H9 (cell line): ENCODE measurements around the gene CHPF2. TPM values are rescaled to one million over a fixed set of nuclear protein-coding genes. Genes with fewer than 3 reads are reported as not detected.

Experiments
- DNase-seq: peaks from one replicate; pipeline ENCODE4 v3.0.0-alpha.2; 2017
- H2AFZ ChIP-seq: one replicate; pipeline ENCODE4 v1.6.1; 2013; ENCODE audit warnings: mild to moderate bottlenecking, low read length, control low read depth, moderate library complexity
- H2AK5ac ChIP-seq: 2 replicates; pipeline ENCODE4 v1.6.1; 2013; ENCODE audit warnings: low read length, control low read depth, mixed read lengths; ENCODE audit not compliant: insufficient read length
- H2BK120ac ChIP-seq: one replicate; pipeline ENCODE4 v1.6.1; 2013; ENCODE audit warnings: low read depth, mild to moderate bottlenecking, low read length, control low read depth, inconsistent platforms; ENCODE audit not compliant: poor library complexity, severe bottlenecking
- H2BK12ac ChIP-seq: 2 replicates; pipeline ENCODE4 v1.6.1; 2013; ENCODE audit warnings: low read length, control low read depth, mixed read lengths, low read depth; ENCODE audit not compliant: insufficient read length
- H2BK15ac ChIP-seq: 2 replicates; pipeline ENCODE4 v1.6.1; 2013; ENCODE audit warnings: low read depth, low read length, control low read depth
- H2BK20ac ChIP-seq: one replicate; pipeline ENCODE4 v1.6.1; 2013; ENCODE audit warnings: low read depth, mild to moderate bottlenecking, low read length, control low read depth, inconsistent platforms; ENCODE audit not compliant: poor library complexity, severe bottlenecking
- H2BK5ac ChIP-seq: 2 replicates; pipeline ENCODE4 v1.6.1; 2013; ENCODE audit warnings: low read length, control low read depth, mixed read lengths; ENCODE audit not compliant: insufficient read length
- H3K14ac ChIP-seq: 2 replicates; pipeline ENCODE4 v1.6.1; 2013; ENCODE audit warnings: low read length, control low read depth; ENCODE audit not compliant: insufficient read depth
- H3K18ac ChIP-seq: 2 replicates; pipeline ENCODE4 v1.6.1; 2013; ENCODE audit warnings: low read depth, mild to moderate bottlenecking, mixed read lengths, low read length, control low read depth; ENCODE audit not compliant: insufficient read length
- H3K23ac ChIP-seq: 2 replicates; pipeline ENCODE4 v1.6.1; 2013; ENCODE audit warnings: low read length, control low read depth, mixed read lengths, low read depth; ENCODE audit not compliant: insufficient read length
- H3K23me2 ChIP-seq: 2 replicates; pipeline ENCODE4 v1.6.1; 2013; ENCODE audit warnings: low read depth, mild to moderate bottlenecking, mixed read lengths, low read length, control low read depth; ENCODE audit not compliant: insufficient read length, poor library complexity, severe bottlenecking
- H3K27ac ChIP-seq: 2 replicates; pipeline ENCODE4 v1.5.1; 2013; ENCODE audit warnings: low read length, control low read depth, mixed read lengths, low read depth; ENCODE audit not compliant: insufficient read length
- H3K27me3 ChIP-seq: 2 replicates; pipeline ENCODE4 v1.6.1; 2013; ENCODE audit warnings: low read length, control low read depth, inconsistent platforms; ENCODE audit not compliant: insufficient read depth
- H3K4ac ChIP-seq: 2 replicates; pipeline ENCODE4 v1.6.1; 2013; ENCODE audit warnings: low read depth, mild to moderate bottlenecking, control low read depth, inconsistent platforms, low read length, moderate library complexity
- H3K4me1 ChIP-seq: 2 replicates; pipeline ENCODE4 v1.6.1; 2013; ENCODE audit warnings: low read length, control low read depth, inconsistent platforms; ENCODE audit not compliant: insufficient read depth
- H3K4me2 ChIP-seq: 2 replicates; pipeline ENCODE4 v1.6.1; 2013; ENCODE audit warnings: low read length, control low read depth, mixed read lengths; ENCODE audit not compliant: insufficient read length, insufficient read depth
- H3K56ac ChIP-seq: 2 replicates; pipeline ENCODE4 v1.6.1; 2013; ENCODE audit warnings: low read depth, mild to moderate bottlenecking, mixed read lengths, low read length, control low read depth; ENCODE audit not compliant: insufficient read length
- H3K79me1 ChIP-seq: 2 replicates; pipeline ENCODE4 v1.6.1; 2013; ENCODE audit warnings: low read depth, mild to moderate bottlenecking, moderate library complexity, low read length, control low read depth, inconsistent platforms; ENCODE audit not compliant: insufficient read depth, poor library complexity, severe bottlenecking
- H3K79me2 ChIP-seq: 2 replicates; pipeline ENCODE4 v1.6.1; 2013; ENCODE audit warnings: low read length, control low read depth, inconsistent platforms; ENCODE audit not compliant: insufficient read depth
- H3K9ac ChIP-seq: 2 replicates; pipeline ENCODE4 v1.6.1; 2013; ENCODE audit warnings: low read length, control low read depth, mixed read lengths; ENCODE audit not compliant: insufficient read length; ENCODE audit errors: extremely low read depth
- H3K9me3 ChIP-seq: one replicate; pipeline ENCODE4 v1.6.1; 2013; ENCODE audit warnings: low read depth, low read length, inconsistent platforms; ENCODE audit not compliant: control insufficient read depth
- H3T11ph ChIP-seq: one replicate; pipeline ENCODE4 v1.6.1; 2013; ENCODE audit warnings: mild to moderate bottlenecking, low read length, control low read depth, inconsistent platforms
- H4K20me1 ChIP-seq: one replicate; pipeline ENCODE4 v1.6.1; 2013; ENCODE audit not compliant: control insufficient read depth, insufficient read length, insufficient read depth
- H4K5ac ChIP-seq: 2 replicates; pipeline ENCODE4 v1.6.1; 2013; ENCODE audit warnings: low read depth, mild to moderate bottlenecking, mixed read lengths, low read length, control low read depth; ENCODE audit not compliant: insufficient read length
- H4K8ac ChIP-seq: replicated peaks from 2 replicates; pipeline ENCODE4 v1.6.1; 2013; ENCODE audit warnings: low read length, control low read depth, mixed read lengths, low read depth; ENCODE audit not compliant: insufficient read length
- H4K91ac ChIP-seq: 2 replicates; pipeline ENCODE4 v1.6.1; 2013; ENCODE audit warnings: low read depth, mild to moderate bottlenecking, moderate library complexity, mixed read lengths, low read length, control low read depth; ENCODE audit not compliant: insufficient read length
- H3K27ac Mint-ChIP-seq, 3 experiments: 2 replicates in 2 of 3; 3 replicates in 1 of 3; pipeline ENCODE4 v1.8.0; 2020 to 2021; ENCODE audit warnings: mixed read lengths in 3 of 3, mild to moderate bottlenecking in 1 of 3, moderate library complexity in 1 of 3
- H3K27me3 Mint-ChIP-seq: 2 replicates; pipeline ENCODE4 v1.8.0; 2021; ENCODE audit warnings: low read depth, mild to moderate bottlenecking, moderate library complexity, mixed read lengths
- H3K36me3 Mint-ChIP-seq, 3 experiments: 2 replicates in 2 of 3; 3 replicates in 1 of 3; pipeline ENCODE4 v1.8.0; 2020 to 2021; ENCODE audit warnings: low read depth in 3 of 3, mixed read lengths in 3 of 3; ENCODE audit not compliant: insufficient read depth in 1 of 3
- H3K4me1 Mint-ChIP-seq, 2 experiments: 2 replicates each; pipeline ENCODE4 v1.8.0; 2020; ENCODE audit warnings: mixed read lengths in 2 of 2
- H3K4me3 Mint-ChIP-seq, 2 experiments: 2 replicates in 1 of 2; 3 replicates in 1 of 2; pipeline ENCODE4 v1.8.0; 2020 to 2021; ENCODE audit warnings: mild to moderate bottlenecking in 2 of 2, mixed read lengths in 2 of 2, moderate library complexity in 1 of 2
- H3K9me3 Mint-ChIP-seq, 2 experiments: 2 replicates in 1 of 2; 3 replicates in 1 of 2; pipeline ENCODE4 v1.8.0; 2020; ENCODE audit warnings: mild to moderate bottlenecking in 2 of 2, mixed read lengths in 2 of 2, moderate library complexity in 1 of 2
- WGBS: extraction: QIAGEN DNeasy Blood & Tissue Kit; methylation state at CpG from one replicate; pipeline ENCODE4 v1.1.7; 2013; ENCODE audit warnings: missing lambda C conversion rate, low lambda C conversion rate, mixed read lengths; ENCODE audit not compliant: insufficient read length; ENCODE audit errors: extremely low coverage; 5-methylcytosine and 5-hydroxymethylcytosine counted together
- total RNA-seq: library from RNA; stranded (reverse); gene quantifications from 2 replicates; pipeline ENCODE4 v1.2.1, GENCODE V29; 2021
- TF ChIP-seq, protein P1 (sequence below): fragments of 200-600 bp; sonication (generic); conservative IDR thresholded peaks from 3 replicates; pipeline ENCODE4 v1.8.0; 2021; ENCODE audit warnings: antibody characterized with exemption, mild to moderate bottlenecking

Gene CHPF2
- total RNA-seq, 1 experiment from 2014 or later = 25.7 TPM

DNA sequence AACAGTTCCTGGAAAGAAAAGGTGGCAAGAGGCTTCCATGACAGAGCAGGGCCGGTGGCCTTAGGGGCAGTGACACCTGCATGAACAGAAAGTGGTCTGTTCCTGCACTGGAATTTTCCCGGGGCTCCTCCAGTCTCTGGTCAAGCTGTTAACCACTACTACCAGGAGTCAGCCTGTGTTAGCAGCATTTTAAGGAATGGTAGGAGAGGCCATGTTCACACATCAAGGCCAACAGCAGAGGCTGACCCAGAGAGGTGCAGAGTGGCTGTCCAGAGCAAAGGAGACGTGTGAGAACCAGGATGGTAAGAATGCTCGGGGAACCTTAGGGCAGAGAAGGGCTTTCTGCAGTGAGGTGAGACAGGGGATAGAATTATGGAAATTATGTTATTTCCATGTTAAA is 30.5 kb upstream of the CHPF2 start:
- Histone ChIP-seq H3T11ph (no peak overlapping the region), H4K5ac (no peak overlapping the region), H3K4ac (no peak overlapping the region), H3K79me1 (no peaks in the 10 kb centered on the region), H2AFZ (no peak overlapping the region), H3K18ac (no peak overlapping the region), H3K9me3 (no peaks in the 10 kb centered on the region), H2BK5ac (no peak overlapping the region), H3K27ac (no peak overlapping the region), H3K23me2 (no peaks in the 10 kb centered on the region), H3K79me2 (no peaks in the 10 kb centered on the region), H3K4me2 (no peak overlapping the region), H2BK12ac (no peak overlapping the region), H2AK5ac (no peak overlapping the region), H3K27me3 (no peaks in the 10 kb centered on the region), H2BK15ac (no peak overlapping the region), H4K8ac (no peak overlapping the region), H3K4me1 (no peaks in the 10 kb centered on the region; the same call in 1 of the 2 replicates), H2BK120ac (no peak overlapping the region), H4K20me1 (peaks cover 3% of the 10 kb centered on the region), H4K91ac (no peak overlapping the region), H3K14ac (no peak overlapping the region), H3K9ac (no peak overlapping the region), H3K56ac (no peak overlapping the region), H2BK20ac (no peak overlapping the region), H3K23ac (no peak overlapping the region)
- no CpG with 5 or more reads among the region's 4 CpGs for WGBS
- H3K27ac Mint-ChIP-seq = no peak overlapping the region
- no peaks in the 10 kb centered on the region for H3K9me3 Mint-ChIP-seq
- DNase-seq = no peak
- no peaks in the 10 kb centered on the region; a peak in 1 of 7 replicates for H3K36me3 Mint-ChIP-seq
- no peak overlapping the region for H3K4me3 Mint-ChIP-seq
- peaks cover 3 to 5% of the 10 kb centered on the region in 2 experiments for H3K4me1 Mint-ChIP-seq
- H3K27me3 Mint-ChIP-seq = peaks cover 47% of the 10 kb centered on the region
- TF ChIP-seq, protein P1, sequence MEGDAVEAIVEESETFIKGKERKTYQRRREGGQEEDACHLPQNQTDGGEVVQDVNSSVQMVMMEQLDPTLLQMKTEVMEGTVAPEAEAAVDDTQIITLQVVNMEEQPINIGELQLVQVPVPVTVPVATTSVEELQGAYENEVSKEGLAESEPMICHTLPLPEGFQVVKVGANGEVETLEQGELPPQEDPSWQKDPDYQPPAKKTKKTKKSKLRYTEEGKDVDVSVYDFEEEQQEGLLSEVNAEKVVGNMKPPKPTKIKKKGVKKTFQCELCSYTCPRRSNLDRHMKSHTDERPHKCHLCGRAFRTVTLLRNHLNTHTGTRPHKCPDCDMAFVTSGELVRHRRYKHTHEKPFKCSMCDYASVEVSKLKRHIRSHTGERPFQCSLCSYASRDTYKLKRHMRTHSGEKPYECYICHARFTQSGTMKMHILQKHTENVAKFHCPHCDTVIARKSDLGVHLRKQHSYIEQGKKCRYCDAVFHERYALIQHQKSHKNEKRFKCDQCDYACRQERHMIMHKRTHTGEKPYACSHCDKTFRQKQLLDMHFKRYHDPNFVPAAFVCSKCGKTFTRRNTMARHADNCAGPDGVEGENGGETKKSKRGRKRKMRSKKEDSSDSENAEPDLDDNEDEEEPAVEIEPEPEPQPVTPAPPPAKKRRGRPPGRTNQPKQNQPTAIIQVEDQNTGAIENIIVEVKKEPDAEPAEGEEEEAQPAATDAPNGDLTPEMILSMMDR = no peak
